Osteocyte (in vitro differentiated cells): Measurements from ENCODE around the gene RIMBP2. TPM values are rescaled to one million over a fixed set of nuclear protein-coding genes. Genes with fewer than 3 reads are reported as not detected.

Experiments
- DNase-seq: peaks from one replicate; pipeline ENCODE4 v3.0.0; 2021; ENCODE audit warnings: mixed read lengths; ENCODE audit not compliant: unreplicated experiment; ENCODE audit errors: extremely low spot score
- H3K27ac Mint-ChIP-seq: one replicate; pipeline ENCODE4 v1.8.0; 2021; ENCODE audit warnings: mild to moderate bottlenecking, mixed read lengths; ENCODE audit not compliant: unreplicated experiment
- H3K27me3 Mint-ChIP-seq: one replicate; pipeline ENCODE4 v1.8.0; 2021; ENCODE audit warnings: mixed read lengths; ENCODE audit not compliant: unreplicated experiment
- H3K36me3 Mint-ChIP-seq: one replicate; pipeline ENCODE4 v1.8.0; 2021; ENCODE audit warnings: mixed read lengths; ENCODE audit not compliant: unreplicated experiment
- H3K4me1 Mint-ChIP-seq: one replicate; pipeline ENCODE4 v1.8.0; 2021; ENCODE audit warnings: mixed read lengths; ENCODE audit not compliant: unreplicated experiment
- H3K4me3 Mint-ChIP-seq: one replicate; pipeline ENCODE4 v1.8.0; 2021; ENCODE audit warnings: mild to moderate bottlenecking, moderate library complexity, mixed read lengths; ENCODE audit not compliant: unreplicated experiment
- H3K9me3 Mint-ChIP-seq: one replicate; pipeline ENCODE4 v1.8.0; 2021; ENCODE audit warnings: mixed read lengths; ENCODE audit not compliant: unreplicated experiment
- CTCF ChIP-seq: fragments of 200-600 bp; sonication (generic); IDR thresholded peaks from 2 replicates; pipeline ENCODE4 v1.5.0; 2021; ENCODE audit warnings: antibody characterized with exemption, mild to moderate bottlenecking, moderate library complexity
- total RNA-seq: library from RNA; stranded (reverse); gene quantifications from 2 replicates; pipeline ENCODE4 v1.2.1, GENCODE V29; 2021

The RIMBP2 gene
- total RNA-seq, 1 donor from 2014 or later, result 0.13 TPM

DNA sequence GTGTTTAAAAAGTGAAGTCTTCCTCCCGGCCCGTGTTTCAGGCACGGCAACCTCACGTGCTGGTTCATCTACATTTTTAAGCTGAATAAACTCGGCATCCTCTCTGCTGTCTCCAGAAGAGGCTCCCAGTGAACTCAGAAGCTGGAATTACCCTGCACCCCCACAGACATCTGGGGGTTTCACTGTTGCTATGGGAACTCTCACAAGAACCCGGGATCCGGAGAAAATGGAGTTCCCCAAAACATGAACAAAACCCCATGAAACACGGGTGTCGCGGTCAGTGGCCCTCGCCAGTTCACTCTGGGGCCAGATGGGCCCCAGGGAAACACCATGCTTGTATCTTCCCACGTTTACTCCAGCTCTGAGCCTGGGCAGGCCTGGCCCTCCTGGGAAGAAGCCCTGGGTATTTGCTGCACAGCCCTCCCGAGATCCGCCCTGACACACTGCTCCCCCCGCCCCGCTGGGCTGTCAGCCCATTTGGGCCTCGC lies 234.7 kb downstream of the RIMBP2 start:
- H3K4me3 Mint-ChIP-seq, result no peak overlapping the region
- no peaks in the 10 kb centered on the region for H3K4me1 Mint-ChIP-seq
- no peak for DNase-seq
- H3K9me3 Mint-ChIP-seq, result no peaks in the 10 kb centered on the region
- no peaks in the 10 kb centered on the region for H3K27me3 Mint-ChIP-seq
- no peak for TF ChIP-seq CTCF
- no peak overlapping the region for H3K27ac Mint-ChIP-seq
- no peaks in the 10 kb centered on the region for H3K36me3 Mint-ChIP-seq

DNA sequence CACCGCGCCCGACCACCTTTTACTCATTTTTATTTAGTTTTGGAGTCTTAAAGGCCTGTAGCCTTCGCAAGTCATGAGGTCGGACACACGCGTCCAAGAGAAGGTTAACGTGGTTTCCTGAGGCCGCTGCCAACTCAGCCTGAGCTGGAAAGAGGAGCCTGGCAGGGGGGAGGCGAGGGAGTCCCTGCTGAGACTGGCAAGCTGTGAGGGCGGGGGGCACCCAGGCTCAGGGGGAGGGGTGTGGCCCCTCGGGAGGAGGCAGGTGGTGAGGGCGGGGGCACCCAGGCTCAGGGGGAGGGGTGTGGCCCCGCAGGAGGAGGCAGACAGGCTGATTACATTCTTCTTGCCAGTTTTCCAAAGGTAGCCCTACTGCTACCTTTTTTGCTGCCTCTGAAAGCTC lies 235.2 kb downstream of the RIMBP2 start:
- H3K4me1 Mint-ChIP-seq, result no peaks in the 10 kb centered on the region
- no peaks in the 10 kb centered on the region for H3K36me3 Mint-ChIP-seq
- no peak for TF ChIP-seq CTCF
- H3K9me3 Mint-ChIP-seq, result no peaks in the 10 kb centered on the region
- no peak overlapping the region for H3K4me3 Mint-ChIP-seq
- no peaks in the 10 kb centered on the region for H3K27me3 Mint-ChIP-seq
- no peak overlapping the region for H3K27ac Mint-ChIP-seq
- DNase-seq, result no peak

GRCh38 chr12:130480231-130480630 lies 235.9 kb downstream of the RIMBP2 start:
- Mint-ChIP-seq H3K27me3 (no peaks in the 10 kb centered on the region), H3K4me3 (no peak overlapping the region), H3K36me3 (no peaks in the 10 kb centered on the region), H3K27ac (no peak overlapping the region), H3K9me3 (no peaks in the 10 kb centered on the region), H3K4me1 (no peaks in the 10 kb centered on the region)
- DNase-seq, result no peak
- TF ChIP-seq CTCF, result no peak

DNA sequence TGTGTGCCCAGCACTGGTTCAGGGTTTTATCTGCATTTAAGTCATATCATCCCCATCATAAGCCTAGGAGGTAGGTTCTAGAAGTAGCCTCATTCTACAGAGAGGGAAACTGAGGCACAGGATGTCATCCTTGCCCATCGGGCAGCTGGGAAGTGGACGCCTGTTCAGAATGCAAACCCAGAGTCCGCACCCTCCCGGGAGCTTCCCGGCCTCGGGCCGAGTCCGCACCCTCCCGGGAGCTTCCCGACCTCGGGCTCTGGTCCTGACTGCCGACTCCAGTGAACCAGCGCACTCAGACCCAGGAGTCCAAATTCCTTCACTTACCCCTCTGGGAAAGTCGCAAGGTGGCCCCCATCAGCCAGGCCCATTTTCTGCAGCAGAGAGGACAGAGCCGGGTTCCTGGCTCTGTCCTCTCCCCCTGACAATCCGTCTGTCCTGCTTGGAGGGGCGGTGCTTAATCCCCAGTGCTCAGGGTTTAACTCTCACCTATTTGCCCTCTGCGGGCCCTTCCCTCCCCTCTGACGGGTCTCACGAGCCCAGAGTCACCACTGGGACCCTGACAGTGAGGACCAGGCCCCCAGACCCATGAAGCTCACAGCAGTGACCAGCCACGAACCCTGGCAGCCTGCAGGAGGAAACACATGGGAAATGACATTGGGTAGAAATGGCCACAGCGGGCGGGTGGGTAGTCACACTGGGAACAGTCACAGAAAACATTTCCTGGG lies 236.5 kb downstream of the RIMBP2 start:
- DNase-seq, result no peak
- TF ChIP-seq CTCF, result no peak
- H3K36me3 Mint-ChIP-seq, result no peaks in the 10 kb centered on the region
- no peaks in the 10 kb centered on the region for H3K4me1 Mint-ChIP-seq
- no peaks in the 10 kb centered on the region for H3K27me3 Mint-ChIP-seq
- H3K9me3 Mint-ChIP-seq, result no peaks in the 10 kb centered on the region
- H3K27ac Mint-ChIP-seq, result no peak overlapping the region
- H3K4me3 Mint-ChIP-seq, result no peak overlapping the region

DNA sequence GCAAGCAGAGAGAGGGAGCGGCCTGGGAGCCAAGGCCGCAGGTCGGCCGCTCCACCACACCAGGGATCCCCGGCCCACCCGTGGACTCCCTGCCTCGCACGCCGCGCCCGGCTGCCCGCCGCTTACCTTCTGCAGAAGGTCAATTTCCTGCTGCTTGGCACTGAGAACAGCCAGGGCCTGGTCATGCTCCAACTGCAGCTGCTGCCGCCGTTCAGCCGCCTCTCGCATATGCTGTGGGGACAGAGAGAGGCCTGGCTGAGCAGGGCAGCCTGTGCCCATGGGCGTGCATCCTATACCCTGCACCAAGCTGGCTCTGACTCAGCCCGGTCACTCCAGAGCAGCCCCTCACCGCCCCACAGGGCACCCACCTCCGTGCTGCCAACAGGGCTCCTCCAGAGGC lies 237.3 kb downstream of the RIMBP2 start:
- Mint-ChIP-seq H3K9me3 (no peaks in the 10 kb centered on the region), H3K4me1 (no peaks in the 10 kb centered on the region), H3K27me3 (no peaks in the 10 kb centered on the region)

More for the DNA sequence above, 237.3 kb downstream of the RIMBP2 start:
- no peak overlapping the region for H3K27ac Mint-ChIP-seq
- H3K36me3 Mint-ChIP-seq, result no peaks in the 10 kb centered on the region
- TF ChIP-seq CTCF, result no peak
- DNase-seq, result no peak
- no peak overlapping the region for H3K4me3 Mint-ChIP-seq
